Mononuclear cell (primary cell): ENCODE measurements around the gene TGM5. TPM values are rescaled to one million over a fixed set of nuclear protein-coding genes. Genes with fewer than 3 reads are reported as not detected.
"Not testable (repeated sequence)": the region's sequence is repeated elsewhere in the genome, so short reads cannot be mapped to it uniquely, and the experiment has no call there.

Source experiments
- H3K27me3 ChIP-seq: 2 replicates; pipeline ENCODE4 v1.6.0; 2011; ENCODE audit warnings: low read length, control low read depth; ENCODE audit not compliant: insufficient read depth
- H3K4me1 ChIP-seq: 2 replicates; pipeline ENCODE4 v1.5.1; 2011; ENCODE audit warnings: mild to moderate bottlenecking, low read length, control low read depth; ENCODE audit not compliant: insufficient read depth
- H3K4me3 ChIP-seq: 2 replicates; pipeline ENCODE4 v1.5.1; 2011; ENCODE audit warnings: mild to moderate bottlenecking, low read length, moderate library complexity
- H3K9me3 ChIP-seq: 2 replicates; pipeline ENCODE4 v1.5.1; 2011; ENCODE audit warnings: low read depth, mild to moderate bottlenecking, control low read depth, low read length
- total RNA-seq: library from RNA; depleted of rRNA; stranded (reverse); fragments of >200 nt; gene quantifications from one replicate; pipeline ENCODE4 v1.2.3, GENCODE V29; 2012

TGM5 gene
- not detected for total RNA-seq

DNA sequence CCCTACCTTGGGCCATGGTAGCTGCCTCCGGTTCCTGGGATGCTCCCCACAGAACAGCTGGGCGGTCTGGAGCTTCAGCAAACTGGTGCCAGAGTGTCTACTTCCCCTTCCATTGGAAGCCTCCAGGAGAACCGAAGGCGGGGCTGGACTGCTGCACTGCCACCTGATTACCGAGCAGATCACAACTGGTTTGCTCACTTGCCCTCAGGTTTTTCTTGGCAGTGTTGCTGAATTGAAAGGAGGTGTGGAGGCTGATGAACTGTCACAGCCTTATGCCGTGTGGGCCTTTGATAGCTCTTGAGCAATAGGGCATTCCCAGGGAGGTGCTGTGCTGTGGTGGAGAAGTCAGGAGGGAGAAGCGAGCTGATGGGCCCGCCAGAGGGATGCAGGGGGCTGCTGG, at the start of gene TGM5:
TSS of gene TGM5 (minus strand) at position 95 of the 400 bp plus-strand sequence. CDS start at position 16, 79 bp downstream.
- no peaks in the 10 kb centered on the region for H3K9me3 ChIP-seq
- H3K4me3 ChIP-seq, result no peak within 1 kb of the TSS
- H3K4me1 ChIP-seq, result peaks cover 20% of the 10 kb centered on the region
- peaks cover 4% of the 10 kb centered on the region for H3K27me3 ChIP-seq

GRCh38 chr15:43314171-43314570, 47.4 kb upstream of the TGM5 start:
- Histone ChIP-seq H3K27me3 (peaks cover 19% of the 10 kb centered on the region), H3K4me1 (no peaks in the 10 kb centered on the region), H3K4me3 (no peak overlapping the region), H3K9me3 (no peaks in the 10 kb centered on the region)

DNA sequence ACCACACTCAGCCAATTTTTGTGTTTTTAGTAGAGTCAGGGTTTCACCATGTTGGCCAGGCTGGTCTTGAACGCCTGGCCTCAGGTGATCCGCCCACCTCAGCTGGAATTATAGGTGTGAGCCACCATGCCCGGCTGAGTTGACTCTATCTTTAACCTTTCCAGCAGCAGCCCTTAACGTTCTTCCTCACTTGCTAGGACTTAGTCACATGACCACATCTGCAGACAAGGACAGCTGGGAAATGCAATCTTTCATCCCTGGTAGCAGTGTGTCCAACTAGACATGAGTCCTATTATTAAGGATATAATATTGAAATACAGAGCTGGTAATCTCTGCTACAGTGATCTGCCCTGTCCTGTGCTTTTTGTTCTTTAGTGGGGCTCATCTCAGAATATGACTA, 45.6 kb upstream of the TGM5 start:
- Histone ChIP-seq H3K4me1 (no peaks in the 10 kb centered on the region), H3K4me3 (no peak overlapping the region), H3K27me3 (peaks cover 19% of the 10 kb centered on the region)

GRCh38 chr15:43302205-43302817, 35.6 kb upstream of the TGM5 start, which contains the start of gene TGM7:
Gene TGM7, minus strand, starts transcription at chr15:43302255.
- H3K27me3 ChIP-seq, result peaks cover 9% of the 10 kb centered on the region
- no peaks in the 10 kb centered on the region for H3K4me1 ChIP-seq
- no peak within 1 kb of the TSS for H3K4me3 ChIP-seq
- no peaks in the 10 kb centered on the region for H3K9me3 ChIP-seq

More for the DNA sequence above, 45.6 kb upstream of the TGM5 start:
- H3K9me3 ChIP-seq, result no peaks in the 10 kb centered on the region

- Histone ChIP-seq H3K9me3 (no peaks in the 10 kb centered on the region), H3K4me3 (no peak overlapping the region), H3K4me1 (no peaks in the 10 kb centered on the region), H3K27me3 (peaks cover 1% of the 10 kb centered on the region)
Observed at GRCh38 chr15:43299884-43300283, 33.2 kb upstream of the TGM5 start.

GRCh38 chr15:43299411-43299810, 32.7 kb upstream of the TGM5 start:
- H3K27me3 ChIP-seq, result peaks cover 6% of the 10 kb centered on the region
- no peaks in the 10 kb centered on the region for H3K4me1 ChIP-seq
- H3K9me3 ChIP-seq, result no peaks in the 10 kb centered on the region
- H3K4me3 ChIP-seq, result no peak overlapping the region

DNA sequence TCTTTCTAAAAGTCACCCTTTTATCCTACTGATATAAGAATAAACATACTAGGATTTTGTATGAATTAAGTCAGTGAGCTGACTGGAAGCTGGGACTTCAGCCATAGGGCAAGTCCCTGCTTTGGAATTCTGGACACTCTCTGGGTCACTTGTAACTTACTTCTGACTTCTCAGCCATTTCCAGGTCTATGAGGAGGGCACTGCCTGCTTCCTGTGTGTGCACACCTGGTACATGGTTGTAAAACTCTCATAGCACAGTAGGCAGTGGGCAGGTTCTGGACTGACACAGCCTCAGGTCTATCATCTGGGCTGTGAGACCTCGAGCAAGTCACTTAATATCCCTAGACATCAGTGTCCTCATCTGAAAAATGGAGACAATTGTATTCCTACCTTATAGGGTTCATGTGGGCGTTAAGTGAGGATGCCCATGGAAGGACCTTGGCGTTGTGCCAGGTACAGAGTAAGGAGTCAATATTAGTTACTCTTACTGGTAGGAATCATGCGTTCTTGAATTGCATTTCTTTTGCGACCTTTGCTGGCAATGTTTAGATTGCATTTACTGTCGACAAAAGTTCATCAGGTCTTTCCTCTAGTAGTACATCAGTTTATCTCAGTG, 27.5 kb upstream of the TGM5 start:
- no peak overlapping the region for H3K4me3 ChIP-seq
- peaks cover 18% of the 10 kb centered on the region for H3K27me3 ChIP-seq
- no peaks in the 10 kb centered on the region for H3K9me3 ChIP-seq
- no peaks in the 10 kb centered on the region for H3K4me1 ChIP-seq

DNA sequence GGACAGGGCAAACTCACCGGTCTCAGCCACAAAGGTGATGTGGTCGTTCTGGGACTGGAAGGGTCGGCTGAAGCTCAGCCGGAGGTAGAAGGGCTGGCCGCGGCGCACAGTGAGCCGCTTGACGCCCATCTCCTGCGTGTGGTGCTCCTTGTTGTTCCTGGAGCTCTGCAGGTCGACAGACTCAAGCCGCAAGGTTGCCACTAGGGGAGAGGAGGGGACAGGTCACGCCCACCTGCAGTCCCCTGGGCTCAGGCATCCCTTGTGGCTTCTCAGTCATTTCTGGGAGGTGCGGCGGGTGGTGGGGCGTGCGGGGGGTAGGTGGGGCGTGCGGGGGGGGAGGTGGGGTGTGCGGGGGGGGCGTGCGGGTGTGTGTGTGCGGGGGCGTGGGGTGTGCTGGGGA, 26.7 kb upstream of the TGM5 start:
- H3K27me3 ChIP-seq, result peaks cover 18% of the 10 kb centered on the region
- no peaks in the 10 kb centered on the region for H3K9me3 ChIP-seq
- no peaks in the 10 kb centered on the region for H3K4me1 ChIP-seq
- H3K4me3 ChIP-seq, result no peak overlapping the region

- no peaks in the 10 kb centered on the region for H3K4me1 ChIP-seq
- no peak overlapping the region for H3K4me3 ChIP-seq
- no peaks in the 10 kb centered on the region for H3K9me3 ChIP-seq
- H3K27me3 ChIP-seq, result peaks cover 18% of the 10 kb centered on the region
Observed at GRCh38 chr15:43292375-43293078, 25.8 kb upstream of the TGM5 start.

GRCh38 chr15:43289656-43290055, 22.9 kb upstream of the TGM5 start:
- not testable (repeated sequence) for H3K9me3 ChIP-seq, H3K4me3 ChIP-seq, H3K4me1 ChIP-seq
- H3K27me3 ChIP-seq, result peaks cover 15% of the 10 kb centered on the region

DNA sequence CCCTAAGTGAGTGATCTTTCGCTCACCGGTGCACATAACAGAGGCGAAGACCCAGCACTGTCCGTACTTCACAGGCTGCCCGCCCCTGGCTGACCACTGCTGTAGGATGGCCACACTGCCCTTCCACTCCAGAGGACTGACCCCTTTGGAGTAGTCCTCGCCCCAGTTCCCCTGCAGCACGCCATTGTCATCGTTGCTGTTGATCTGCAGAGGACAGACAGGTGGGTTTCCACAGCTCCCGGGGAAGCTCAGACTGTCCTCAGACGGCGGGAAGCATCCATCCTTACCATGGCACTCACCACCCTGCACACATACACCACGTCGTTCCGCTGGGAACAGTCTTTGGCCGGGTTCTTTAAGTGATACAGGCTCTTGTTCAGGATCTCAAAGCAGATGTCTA, 20.5 kb upstream of the TGM5 start:
- Histone ChIP-seq H3K27me3 (no peaks in the 10 kb centered on the region), H3K4me3 (no peak overlapping the region), H3K9me3 (no peaks in the 10 kb centered on the region), H3K4me1 (peaks cover 9% of the 10 kb centered on the region)

DNA sequence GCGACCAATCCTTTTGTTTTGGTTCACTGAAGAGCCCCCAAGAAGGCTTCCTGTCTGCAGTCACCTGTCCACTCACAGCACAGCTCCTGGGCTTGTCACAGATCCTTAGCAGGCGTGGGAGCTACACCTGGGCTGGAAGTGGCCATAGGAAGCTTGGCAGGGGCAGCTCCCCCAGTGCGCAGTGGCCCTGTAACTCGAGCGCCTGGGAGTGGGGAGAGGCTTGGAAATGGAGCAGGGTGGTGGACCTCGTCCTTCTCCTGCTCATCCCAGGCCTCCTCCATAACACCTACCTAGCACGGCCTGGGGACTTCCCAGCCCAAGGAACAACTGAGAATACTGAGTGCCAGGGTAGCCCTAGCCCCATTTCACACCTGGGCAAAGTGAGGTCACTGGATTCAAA, 19.3 kb upstream of the TGM5 start:
- H3K4me3 ChIP-seq, result no peak overlapping the region
- peaks cover 9% of the 10 kb centered on the region for H3K4me1 ChIP-seq
- no peaks in the 10 kb centered on the region for H3K9me3 ChIP-seq
- no peaks in the 10 kb centered on the region for H3K27me3 ChIP-seq

DNA sequence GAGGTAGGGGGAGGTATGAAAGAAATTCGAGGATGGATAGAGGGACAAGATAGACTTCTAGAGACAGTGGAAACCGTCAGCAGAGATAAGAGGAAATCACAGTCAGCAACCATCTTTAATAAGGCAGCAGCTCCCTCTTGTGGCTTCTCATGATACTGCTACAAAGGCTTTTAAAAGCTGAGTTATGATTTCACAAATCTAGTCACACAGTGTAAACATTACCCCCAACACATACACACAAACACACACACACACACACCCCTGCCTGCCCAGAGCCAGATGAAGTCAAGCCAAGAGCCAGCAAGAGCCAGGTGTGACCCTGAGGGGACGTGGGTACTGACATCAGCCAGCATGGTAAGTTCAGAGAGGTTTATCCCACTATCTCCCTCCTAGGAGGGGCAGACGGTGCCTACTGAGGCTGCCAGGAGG, 18.9 kb upstream of the TGM5 start:
- H3K4me3 ChIP-seq, result no peak overlapping the region

GRCh38 chr15:43283526-43283925, 16.8 kb upstream of the TGM5 start:
- Histone ChIP-seq H3K4me1 (peaks cover 9% of the 10 kb centered on the region), H3K4me3 (no peak overlapping the region), H3K9me3 (no peaks in the 10 kb centered on the region), H3K27me3 (no peaks in the 10 kb centered on the region)

More for the DNA sequence above, 18.9 kb upstream of the TGM5 start:
- H3K27me3 ChIP-seq, result no peaks in the 10 kb centered on the region
- no peaks in the 10 kb centered on the region for H3K9me3 ChIP-seq
- H3K4me1 ChIP-seq, result peaks cover 9% of the 10 kb centered on the region

GRCh38 chr15:43281926-43282602, 15.3 kb upstream of the TGM5 start:
- Histone ChIP-seq H3K9me3 (no peaks in the 10 kb centered on the region), H3K27me3 (no peaks in the 10 kb centered on the region), H3K4me1 (peaks cover 9% of the 10 kb centered on the region), H3K4me3 (no peak overlapping the region)
